ENCODE results near the gene DLL3. TPM values are rescaled to one million over a fixed set of nuclear protein-coding genes. Genes with fewer than 3 reads are reported as not detected.

DLL3 gene
- total RNA-seq, 2 donors from 2014 or later: not detected

- no peak for DNase-seq (ENCODE audit: low spot score)
- intact Hi-C loops (cut with DNase I): no loop called here
These were observed 41.6 kb downstream of the DLL3 start for GRCh38 chr19:39540333-39540673.

- intact Hi-C loops (cut with DNase I): no loop called here
- peak; percentile 25 for DNase-seq (ENCODE audit: low spot score)
These were observed 43.5 kb downstream of the DLL3 start for GRCh38 chr19:39542206-39542605.

- intact Hi-C loops (cut with DNase I): no loop called here
- no peak for DNase-seq (ENCODE audit: low spot score)
These were observed 44.7 kb downstream of the DLL3 start for GRCh38 chr19:39543477-39543857.

- intact Hi-C loops (cut with DNase I): no loop called here
- peak; percentile 25 for DNase-seq (ENCODE audit: low spot score)
These were observed 45.6 kb downstream of the DLL3 start for GRCh38 chr19:39544226-39544903.

- no peak for DNase-seq (ENCODE audit: low spot score)
- intact Hi-C loops (cut with DNase I): no loop called here
These were observed 46.2 kb downstream of the DLL3 start for GRCh38 chr19:39544911-39545310.

- no peak for DNase-seq (ENCODE audit: low spot score)
- intact Hi-C loops (cut with DNase I): no loop called here
These were observed 47.9 kb downstream of the DLL3 start for GRCh38 chr19:39546599-39546998.

GRCh38 chr19:39550197-39550596 lies 51.5 kb downstream of the DLL3 start:
- intact Hi-C loops (cut with DNase I): no loop called here
- DNase-seq (ENCODE audit: low spot score): no peak

- intact Hi-C loops (cut with DNase I): no loop called here
- no peak for DNase-seq (ENCODE audit: low spot score)
These were observed 54.4 kb downstream of the DLL3 start for GRCh38 chr19:39553082-39553652.

- DNase-seq (ENCODE audit: low spot score): no peak
- intact Hi-C loops (cut with DNase I): no loop called here
These were observed 56.1 kb downstream of the DLL3 start for GRCh38 chr19:39554701-39555311.

GRCh38 chr19:39555883-39556282 lies 57.1 kb downstream of the DLL3 start:
- intact Hi-C loops (cut with DNase I): no loop called here
- no peak for DNase-seq (ENCODE audit: low spot score)

Other genes starting within 250 kb of the DLL3 start
- not detected for gene IFNL2, start 230.6 kb upstream of the DLL3 start, total RNA-seq
- gene IFNL1, start 202.5 kb upstream of the DLL3 start, total RNA-seq: not detected
- under 1 TPM; 0.29 to 0.32 TPM for gene LRFN1, start 178.1 kb upstream of the DLL3 start, total RNA-seq
- 10 to 100 TPM; 35.0 to 48.4 TPM for gene GMFG, start 162.9 kb upstream of the DLL3 start, total RNA-seq
- 100 to 1,000 TPM in 1 of 2 donors, 10 to 100 TPM in 1; 74.5 to 119 TPM for gene SAMD4B, start 156.5 kb upstream of the DLL3 start, total RNA-seq
- 10 to 100 TPM; 26.0 to 28.5 TPM for gene PAF1, start 107.8 kb upstream of the DLL3 start, total RNA-seq
- 10 to 100 TPM; 32.7 to 33.3 TPM for gene MED29, start 107.6 kb upstream of the DLL3 start, total RNA-seq
- gene ZFP36, start 92.1 kb upstream of the DLL3 start, total RNA-seq: 100 to 1,000 TPM; 258 to 509 TPM
- gene PLEKHG2, start 86.3 kb upstream of the DLL3 start, total RNA-seq: 10 to 100 TPM; 38.1 to 48.6 TPM
- 1,000 to 10,000 TPM; 1,159 to 1,295 TPM for gene RPS16, start 63.0 kb upstream of the DLL3 start, total RNA-seq
- 10 to 100 TPM; 67.0 to 74.9 TPM for gene SUPT5H, start 53.4 kb upstream of the DLL3 start, total RNA-seq
- gene TIMM50, start 18.1 kb upstream of the DLL3 start, total RNA-seq: 10 to 100 TPM; 44.5 to 45.5 TPM
- not detected for gene SELENOV, start 16.2 kb downstream of the DLL3 start, total RNA-seq
- 1 to 10 TPM; 2.4 to 2.9 TPM for gene EID2B, start 33.9 kb downstream of the DLL3 start, total RNA-seq
- gene EID2, start 41.2 kb downstream of the DLL3 start, total RNA-seq: 10 to 100 TPM; 12.9 to 13.0 TPM
- gene LGALS13, start 103.6 kb downstream of the DLL3 start, total RNA-seq: not detected
- gene LGALS16, start 157.0 kb downstream of the DLL3 start, total RNA-seq: not detected
- not detected for gene LGALS14, start 205.5 kb downstream of the DLL3 start, total RNA-seq
- gene CLC, start 239.1 kb downstream of the DLL3 start, total RNA-seq: not detected

All from posterior vena cava (tissue), 2 donors.